T-helper 2 cell treated with Interferon-gamma antibody and Interleukin-4, amounts not matched to agents 5 μg/mL and 100 μg/mL, for 36 hours (primary cell): Measurements from ENCODE around the gene SAT1.
"Not testable (repeated sequence)": the region's sequence is repeated elsewhere in the genome, so short reads cannot be mapped to it uniquely, and the experiment has no call there.

ENCODE experiments used
- DNase-seq: peaks from one replicate; pipeline ENCODE4 v3.0.0; 2021; ENCODE audit warnings: low spot score
- H3K27ac Mint-ChIP-seq: one replicate; pipeline ENCODE4 v1.8.0; 2021; ENCODE audit warnings: mild to moderate bottlenecking, mixed read lengths
- H3K27me3 Mint-ChIP-seq: one replicate; pipeline ENCODE4 v1.8.0; 2021; ENCODE audit warnings: low read depth, mixed read lengths
- H3K36me3 Mint-ChIP-seq: one replicate; pipeline ENCODE4 v1.8.0; 2021; ENCODE audit warnings: low read depth, mixed read lengths
- H3K4me1 Mint-ChIP-seq: one replicate; pipeline ENCODE4 v1.8.0; 2021; ENCODE audit warnings: low read depth, mixed read lengths
- H3K4me3 Mint-ChIP-seq: one replicate; pipeline ENCODE4 v1.8.0; 2022; ENCODE audit warnings: mild to moderate bottlenecking, moderate library complexity, mixed read lengths
- H3K9me3 Mint-ChIP-seq: one replicate; pipeline ENCODE4 v1.8.0; 2021; ENCODE audit warnings: mixed read lengths

SAT1 gene

DNA sequence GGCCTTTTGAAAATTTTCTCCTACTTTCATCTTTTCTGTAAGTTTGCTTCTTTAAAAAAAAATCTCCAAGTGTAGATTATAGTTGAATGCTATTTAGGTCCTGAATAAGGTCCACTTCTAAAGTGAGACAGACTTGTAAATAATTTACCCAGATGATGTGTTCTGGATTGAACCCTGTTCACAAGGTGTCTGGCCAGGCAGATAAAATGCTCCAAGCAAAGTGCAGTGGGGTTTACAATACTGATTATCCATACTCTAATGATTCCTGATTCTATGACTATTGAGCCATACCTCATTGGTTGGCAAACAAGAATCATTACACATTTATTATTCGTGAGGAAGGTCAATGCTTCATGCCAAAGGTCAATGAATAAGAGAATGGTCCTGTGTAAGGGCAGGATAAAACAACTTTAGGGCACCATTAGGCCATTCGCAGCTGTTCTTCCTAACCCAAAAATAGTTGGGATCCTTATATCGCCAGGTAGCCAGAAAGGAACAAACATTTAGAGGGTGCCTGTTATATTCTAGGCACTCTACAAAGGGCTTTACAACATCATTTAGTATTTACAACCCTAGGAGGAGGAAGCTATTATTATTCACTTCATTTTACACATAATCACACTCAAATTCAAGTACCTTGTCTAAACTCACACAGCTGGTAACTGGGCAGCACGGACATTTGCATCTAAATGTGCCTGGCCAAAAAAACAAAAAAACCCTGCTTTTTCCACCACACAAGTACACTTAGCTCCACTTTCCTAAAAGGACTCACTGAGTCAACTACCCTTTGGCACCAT, 18.6 kb upstream of the SAT1 start:
- H3K4me1 Mint-ChIP-seq = no peaks in the 10 kb centered on the region
- H3K27me3 Mint-ChIP-seq = no peaks in the 10 kb centered on the region
- H3K27ac Mint-ChIP-seq = no peak overlapping the region
- no peak for DNase-seq
- H3K4me3 Mint-ChIP-seq = no peak overlapping the region
- H3K9me3 Mint-ChIP-seq = no peaks in the 10 kb centered on the region
- no peaks in the 10 kb centered on the region for H3K36me3 Mint-ChIP-seq

DNA sequence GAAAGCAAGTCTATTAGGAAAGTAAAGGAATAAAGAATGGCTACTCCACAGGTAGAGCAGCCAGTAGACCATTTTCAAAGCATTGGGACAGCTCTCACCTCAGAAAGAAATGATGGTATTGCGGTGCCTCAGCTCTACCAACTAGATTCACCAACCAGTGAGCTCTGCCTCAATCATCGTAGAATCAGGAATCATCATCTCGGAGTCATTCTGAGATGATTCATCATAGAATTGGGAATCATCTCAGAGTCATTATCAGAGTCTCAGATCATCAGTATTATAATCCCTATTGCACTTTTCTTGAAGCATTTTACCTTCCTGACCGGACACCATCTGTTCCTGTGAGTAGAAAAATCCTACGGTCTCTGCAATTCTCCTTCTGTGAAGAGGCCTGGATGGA, 17.5 kb upstream of the SAT1 start:
- H3K36me3 Mint-ChIP-seq = no peaks in the 10 kb centered on the region
- DNase-seq = no peak
- H3K27me3 Mint-ChIP-seq = no peaks in the 10 kb centered on the region
- no peaks in the 10 kb centered on the region for H3K9me3 Mint-ChIP-seq
- no peak overlapping the region for H3K27ac Mint-ChIP-seq
- no peaks in the 10 kb centered on the region for H3K4me1 Mint-ChIP-seq
- H3K4me3 Mint-ChIP-seq = no peak overlapping the region

DNA sequence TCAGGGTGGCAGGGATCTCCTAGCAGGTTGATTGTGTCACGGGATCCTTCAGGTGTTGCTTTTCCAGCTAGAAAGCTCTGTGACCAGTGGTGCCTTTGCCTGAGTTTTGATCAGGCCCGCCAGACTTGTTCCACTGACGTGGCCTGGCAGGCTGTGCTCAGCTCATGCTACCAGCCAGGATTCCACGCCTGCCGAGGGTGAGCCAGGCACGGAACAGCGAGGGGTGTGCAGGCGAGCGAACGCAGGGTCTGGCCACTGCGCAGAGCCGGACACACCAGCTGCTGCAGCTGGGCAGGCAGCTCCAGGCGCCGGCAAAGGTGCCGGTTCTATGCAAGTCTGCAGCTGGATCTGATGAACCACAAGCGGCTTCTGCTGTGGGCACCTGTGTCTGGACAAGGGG, 17.1 kb upstream of the SAT1 start:
- no peaks in the 10 kb centered on the region for H3K27me3 Mint-ChIP-seq
- H3K4me3 Mint-ChIP-seq = no peak overlapping the region
- DNase-seq = no peak
- H3K36me3 Mint-ChIP-seq = no peaks in the 10 kb centered on the region
- H3K9me3 Mint-ChIP-seq = no peaks in the 10 kb centered on the region
- H3K27ac Mint-ChIP-seq = no peak overlapping the region
- no peaks in the 10 kb centered on the region for H3K4me1 Mint-ChIP-seq

DNA sequence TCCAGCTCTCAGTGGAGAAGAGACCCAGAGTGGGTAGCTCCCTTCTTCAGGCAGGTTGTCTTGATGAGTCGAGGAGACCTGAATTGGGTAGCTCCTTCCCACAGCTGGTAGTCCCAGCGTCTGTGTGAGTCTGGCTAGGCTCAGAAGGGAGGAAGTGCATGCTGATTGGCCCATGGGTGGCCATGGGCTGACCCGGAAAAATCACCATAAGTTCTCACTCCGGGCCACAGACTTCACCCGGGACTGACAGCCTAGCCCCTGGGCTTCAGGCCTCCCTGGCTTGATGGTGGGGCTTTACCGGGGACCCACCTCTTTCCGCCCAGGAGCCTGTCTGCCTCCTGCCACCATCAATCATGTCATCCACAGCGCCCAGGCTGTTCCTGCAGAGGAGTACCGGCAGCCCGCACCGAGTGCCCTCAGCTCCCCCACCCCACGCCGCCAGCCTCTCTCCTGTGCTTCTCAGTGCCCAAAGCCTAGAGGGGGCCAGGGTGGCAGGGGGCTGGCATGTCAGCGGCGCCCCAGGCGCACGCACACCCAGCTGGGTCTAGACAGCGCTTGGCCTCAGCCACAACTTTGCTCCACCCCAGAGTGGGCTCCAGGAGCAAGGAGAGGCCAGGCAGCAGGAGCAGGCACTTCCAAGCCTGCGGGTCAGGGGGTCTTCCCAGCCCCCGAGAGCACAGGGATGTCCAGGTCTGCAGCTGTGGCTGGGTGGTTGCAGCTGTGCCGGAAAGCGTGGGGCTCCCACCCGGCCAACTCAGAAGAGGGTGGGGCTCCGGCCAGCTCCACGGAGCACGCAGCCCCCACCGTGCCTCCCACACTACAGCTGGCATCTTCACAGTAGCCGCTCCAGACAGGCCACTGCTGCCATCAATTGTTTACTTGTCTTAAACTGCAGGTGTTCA, 16.1 kb upstream of the SAT1 start:
- DNase-seq = no peak
- Mint-ChIP-seq H3K4me1 (no peaks in the 10 kb centered on the region), H3K36me3 (no peaks in the 10 kb centered on the region), H3K4me3 (peak overlapping the region; percentile 34), H3K27ac (no peak overlapping the region), H3K9me3 (no peaks in the 10 kb centered on the region), H3K27me3 (no peaks in the 10 kb centered on the region)

DNA sequence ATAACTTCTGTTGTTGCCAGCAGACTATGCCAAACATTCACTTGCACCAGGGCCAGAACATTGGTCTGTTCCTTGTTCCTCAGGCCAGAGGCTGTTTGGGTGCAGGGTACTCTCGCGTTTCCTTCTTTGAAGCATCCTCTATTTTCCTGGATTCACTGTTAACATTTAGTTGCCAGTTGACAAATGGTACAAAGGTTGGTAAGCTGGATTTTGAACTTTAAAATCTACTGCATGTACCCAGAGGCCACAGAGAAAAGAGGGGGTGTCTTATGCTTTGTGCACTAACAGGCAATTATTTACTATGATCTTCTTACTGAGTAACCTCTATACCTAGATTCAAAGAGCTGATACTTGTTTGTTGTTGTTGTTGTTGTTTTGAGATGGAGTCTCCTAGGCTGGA, 12.8 kb upstream of the SAT1 start:
- no peak overlapping the region for H3K4me3 Mint-ChIP-seq
- peaks cover 13% of the 10 kb centered on the region for H3K4me1 Mint-ChIP-seq
- DNase-seq = no peak
- H3K27ac Mint-ChIP-seq = no peak overlapping the region
- no peaks in the 10 kb centered on the region for H3K9me3 Mint-ChIP-seq
- H3K27me3 Mint-ChIP-seq = no peaks in the 10 kb centered on the region
- peaks cover 3% of the 10 kb centered on the region for H3K36me3 Mint-ChIP-seq

DNA sequence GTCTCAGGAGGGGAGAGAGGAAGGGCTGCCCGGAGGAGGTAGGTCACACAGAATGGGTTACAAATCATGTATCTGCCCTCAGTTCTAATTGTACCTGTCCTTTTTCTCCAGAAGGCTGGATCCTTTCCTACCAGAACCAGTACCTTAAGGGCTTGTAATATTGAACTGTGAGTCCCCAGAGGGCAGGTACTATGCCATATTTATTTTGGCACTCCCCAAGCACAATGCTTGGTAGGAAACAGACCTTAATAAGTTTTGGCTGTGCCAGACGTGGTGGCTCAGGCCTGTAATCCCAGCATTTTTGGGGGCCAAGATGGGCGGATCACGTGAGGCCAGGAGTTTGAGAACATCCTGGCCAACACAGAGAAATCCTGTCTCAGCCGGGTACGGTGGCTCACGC, 11.9 kb upstream of the SAT1 start:
- H3K27ac Mint-ChIP-seq, H3K4me3 Mint-ChIP-seq, H3K36me3 Mint-ChIP-seq, DNase-seq, H3K27me3 Mint-ChIP-seq, H3K9me3 Mint-ChIP-seq: not testable (repeated sequence)
- peaks cover 13% of the 10 kb centered on the region for H3K4me1 Mint-ChIP-seq

DNA sequence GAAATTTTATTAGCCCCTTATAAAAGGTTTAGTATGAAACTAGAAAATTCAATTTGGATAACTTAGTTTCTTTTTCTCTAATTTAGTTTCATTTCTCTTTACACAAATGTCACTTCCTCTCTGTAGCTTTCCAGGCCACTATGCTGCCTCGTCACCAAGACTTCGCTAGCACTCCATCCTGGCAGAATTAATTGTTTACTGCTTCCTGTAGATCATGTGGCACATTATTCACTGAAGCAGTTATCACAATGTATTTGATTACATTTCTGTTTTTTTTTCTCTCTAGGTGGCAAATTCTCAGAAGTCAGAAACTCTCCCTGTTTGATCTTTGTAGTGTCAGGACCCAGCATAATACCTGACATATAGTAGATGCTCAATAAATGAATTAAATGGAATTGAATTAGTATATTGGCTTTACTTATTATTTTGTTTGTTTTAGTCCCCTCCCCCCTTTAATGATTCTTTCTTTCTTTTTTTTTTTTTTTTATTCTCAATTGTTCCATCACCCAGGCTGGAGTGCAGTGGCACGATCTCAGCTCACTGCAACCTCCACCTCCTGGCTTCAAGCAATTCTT, 9.3 kb upstream of the SAT1 start:
- Mint-ChIP-seq H3K4me1 (peaks cover 13% of the 10 kb centered on the region), H3K4me3 (peak overlapping the region; percentile 65), H3K36me3 (peaks cover 3% of the 10 kb centered on the region), H3K27ac (peak overlapping the region; percentile 91), H3K9me3 (no peaks in the 10 kb centered on the region), H3K27me3 (no peaks in the 10 kb centered on the region)
- peak; percentile 14 for DNase-seq

DNA sequence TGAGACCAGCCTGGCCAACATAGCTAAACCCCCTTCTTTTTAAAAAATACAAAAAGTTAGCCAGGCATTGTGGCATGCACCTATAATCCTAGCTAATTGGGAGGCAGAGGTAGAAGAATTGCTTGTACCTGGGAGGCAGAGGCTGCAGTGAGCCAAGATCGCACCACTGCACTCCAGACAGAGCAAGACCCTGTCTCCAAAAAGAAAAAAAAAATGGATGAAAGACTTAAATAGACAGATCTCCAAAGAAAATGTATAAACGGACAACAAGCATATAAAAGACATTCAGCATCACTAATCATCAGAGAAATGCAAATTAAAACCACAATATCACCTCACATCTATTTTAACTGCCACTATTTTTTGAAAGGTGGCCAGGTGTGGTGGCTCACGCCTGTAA, 6.6 kb upstream of the SAT1 start:
- Mint-ChIP-seq H3K9me3 (no peaks in the 10 kb centered on the region), H3K27me3 (no peaks in the 10 kb centered on the region), H3K4me3 (no peak overlapping the region), H3K27ac (no peak overlapping the region), H3K36me3 (peaks cover 3% of the 10 kb centered on the region), H3K4me1 (peaks cover 19% of the 10 kb centered on the region)
- no peak for DNase-seq

DNA sequence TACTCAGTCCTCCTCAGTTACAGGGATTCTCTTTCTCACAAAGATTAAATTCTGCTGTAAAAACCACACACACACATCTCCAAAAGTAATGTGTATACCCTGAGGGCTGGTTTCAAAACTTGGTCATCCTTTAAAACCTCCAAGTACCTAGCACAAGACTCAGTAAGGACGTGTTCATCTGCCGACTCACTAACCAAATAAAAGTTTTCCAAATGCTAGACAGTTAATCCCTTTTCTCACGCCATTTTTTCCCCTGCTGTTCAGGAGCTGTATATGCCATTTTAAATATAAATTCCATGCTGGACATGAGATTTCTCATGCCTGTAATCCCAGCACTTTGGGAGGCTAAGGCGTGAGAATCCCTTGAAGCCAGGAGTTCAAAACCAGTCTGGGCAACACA, 3.9 kb upstream of the SAT1 start:
- peaks cover 22% of the 10 kb centered on the region for H3K4me1 Mint-ChIP-seq

DNA sequence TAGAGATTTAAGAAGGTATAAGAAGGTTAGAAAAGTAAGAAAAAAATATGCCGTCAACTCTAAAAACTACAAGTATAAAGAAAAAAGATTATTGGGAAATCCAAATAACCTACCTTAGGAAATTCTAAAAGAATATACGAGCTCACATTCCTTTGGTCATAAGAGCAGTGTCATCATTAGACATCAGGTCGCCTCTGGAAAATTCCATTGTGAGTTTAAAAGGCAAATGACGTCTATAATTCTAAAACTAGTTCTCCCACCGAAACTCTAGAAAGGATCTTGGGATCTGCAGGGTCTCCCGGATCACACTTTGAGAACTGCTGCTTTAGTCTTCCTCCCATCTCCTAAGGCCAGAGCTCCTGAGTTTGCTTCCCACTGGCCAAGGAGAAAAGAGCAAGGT, 518 bp upstream of the SAT1 start:
- no peak for DNase-seq
- H3K36me3 Mint-ChIP-seq = peaks cover 25% of the 10 kb centered on the region
- H3K4me3 Mint-ChIP-seq = peak overlapping the region; percentile 96
- peaks cover 34% of the 10 kb centered on the region for H3K4me1 Mint-ChIP-seq
- H3K9me3 Mint-ChIP-seq = no peaks in the 10 kb centered on the region
- H3K27me3 Mint-ChIP-seq = no peaks in the 10 kb centered on the region
- peak overlapping the region; percentile 97 for H3K27ac Mint-ChIP-seq

More for the DNA sequence above, 3.9 kb upstream of the SAT1 start:
- Mint-ChIP-seq H3K4me3 (no peak overlapping the region), H3K27ac (no peak overlapping the region), H3K9me3 (no peaks in the 10 kb centered on the region), H3K36me3 (peaks cover 6% of the 10 kb centered on the region), H3K27me3 (no peaks in the 10 kb centered on the region)
- no peak for DNase-seq

DNA sequence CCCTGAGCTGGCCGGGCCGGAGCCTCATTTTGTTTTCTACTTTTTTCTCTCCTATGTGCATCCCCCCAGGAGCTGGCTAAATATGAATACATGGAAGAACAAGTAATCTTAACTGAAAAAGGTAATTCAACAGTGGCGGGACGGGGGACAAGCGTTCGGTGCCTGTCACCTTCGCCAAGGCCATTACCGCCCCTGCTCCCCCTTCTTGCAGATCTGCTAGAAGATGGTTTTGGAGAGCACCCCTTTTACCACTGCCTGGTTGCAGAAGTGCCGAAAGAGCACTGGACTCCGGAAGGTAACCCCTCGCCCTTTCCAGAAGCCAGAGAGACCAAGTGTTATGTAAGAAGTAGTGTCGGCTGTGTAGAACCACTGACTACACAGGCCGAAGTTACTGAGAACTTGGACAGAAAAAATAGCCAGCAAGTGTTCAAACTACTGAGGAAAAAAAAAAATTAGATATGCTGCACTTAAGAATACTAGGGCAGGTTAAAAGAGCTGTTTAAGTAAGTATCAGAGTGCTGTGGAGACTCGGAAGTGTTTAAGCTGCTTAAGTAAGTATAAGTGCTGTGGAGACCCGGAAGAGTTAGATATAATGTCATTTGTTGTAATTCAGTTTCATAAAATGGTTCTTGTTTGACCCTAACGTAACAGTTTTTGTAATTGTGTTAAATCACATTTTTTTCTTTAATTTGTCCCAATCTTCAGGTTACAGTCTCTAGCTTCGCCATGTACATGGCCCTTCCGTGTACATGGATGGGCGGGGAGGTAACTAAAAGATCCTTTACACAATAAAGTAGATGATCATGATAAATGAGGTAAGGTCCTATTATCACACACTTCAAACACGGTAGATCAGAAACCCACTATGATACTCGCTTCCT, 856 bp downstream of the SAT1 start:
- peaks cover 25% of the 10 kb centered on the region for H3K36me3 Mint-ChIP-seq
- peak overlapping the region; percentile 97 for H3K27ac Mint-ChIP-seq
- DNase-seq = no peak

DNA sequence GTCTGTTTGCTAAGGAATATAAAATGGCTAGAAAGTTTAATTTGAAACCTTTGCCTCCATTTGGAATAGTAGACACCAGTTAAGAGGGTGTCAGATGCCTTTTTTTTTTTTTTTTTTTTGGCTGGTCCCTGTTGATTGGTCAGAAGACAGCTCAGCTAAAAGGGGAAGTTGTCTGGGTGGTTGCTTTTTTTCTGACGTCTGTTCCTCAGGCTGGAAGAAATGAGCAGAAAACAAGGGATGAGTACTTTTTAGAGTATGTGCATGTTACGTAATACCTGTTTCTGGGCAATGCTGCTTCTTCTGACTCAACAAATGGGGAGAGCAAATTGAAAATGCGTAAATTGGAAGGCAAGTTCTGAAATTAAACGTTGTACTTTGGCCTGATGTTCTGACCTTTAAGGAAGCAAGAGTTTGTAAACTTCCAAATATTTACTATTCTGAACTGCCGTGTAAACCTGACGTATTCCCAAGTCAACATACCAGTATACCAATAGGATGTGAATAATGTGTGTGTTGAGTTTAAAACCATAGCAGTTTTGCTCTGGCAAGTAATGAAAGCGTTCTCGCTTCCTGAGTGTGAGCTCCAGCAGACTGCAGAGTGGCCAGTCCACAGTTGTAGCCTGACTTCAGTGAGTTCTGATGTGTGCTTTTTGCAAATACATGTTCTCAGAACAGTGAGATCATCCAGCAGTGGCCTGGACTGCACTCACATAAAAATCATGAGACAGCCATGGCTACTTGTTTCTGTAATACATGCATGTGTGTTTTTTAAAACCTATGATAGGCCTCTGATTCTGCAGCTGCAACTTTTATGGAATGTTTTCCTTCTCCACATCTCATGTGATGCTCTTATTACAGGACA, 1.7 kb downstream of the SAT1 start:
- Mint-ChIP-seq H3K27me3 (no peaks in the 10 kb centered on the region), H3K4me1 (peaks cover 30% of the 10 kb centered on the region), H3K27ac (peak overlapping the region; percentile 97), H3K4me3 (peak overlapping the region; percentile 96), H3K36me3 (peaks cover 25% of the 10 kb centered on the region), H3K9me3 (no peaks in the 10 kb centered on the region)
- DNase-seq = no peak

More for the DNA sequence above, 856 bp downstream of the SAT1 start:
- Mint-ChIP-seq H3K9me3 (no peaks in the 10 kb centered on the region), H3K4me3 (peak overlapping the region; percentile 96), H3K27me3 (no peaks in the 10 kb centered on the region), H3K4me1 (peaks cover 34% of the 10 kb centered on the region)

DNA sequence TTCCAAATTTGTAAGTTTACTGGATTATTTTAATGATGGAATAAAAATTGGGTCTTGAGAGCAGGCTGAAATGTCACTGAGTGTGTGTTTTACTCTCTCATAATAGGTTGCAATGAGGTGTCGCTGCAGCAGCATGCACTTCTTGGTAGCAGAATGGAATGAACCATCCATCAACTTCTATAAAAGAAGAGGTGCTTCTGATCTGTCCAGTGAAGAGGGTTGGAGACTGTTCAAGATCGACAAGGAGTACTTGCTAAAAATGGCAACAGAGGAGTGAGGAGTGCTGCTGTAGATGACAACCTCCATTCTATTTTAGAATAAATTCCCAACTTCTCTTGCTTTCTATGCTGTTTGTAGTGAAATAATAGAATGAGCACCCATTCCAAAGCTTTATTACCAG, 2.6 kb downstream of the SAT1 start:
- H3K36me3 Mint-ChIP-seq = peaks cover 25% of the 10 kb centered on the region
- no peaks in the 10 kb centered on the region for H3K9me3 Mint-ChIP-seq
- DNase-seq = no peak
- H3K4me3 Mint-ChIP-seq = peak overlapping the region; percentile 96
- H3K27me3 Mint-ChIP-seq = no peaks in the 10 kb centered on the region
- peak overlapping the region; percentile 31 for H3K27ac Mint-ChIP-seq
- peaks cover 30% of the 10 kb centered on the region for H3K4me1 Mint-ChIP-seq
